HG02798 (cell line): ENCODE results near the gene KCNK5.

Source experiments
- ATAC-seq: cut with Tn5 transposase; IDR thresholded peaks from one replicate; pipeline ENCODE4 v1.9.1; 2021; ENCODE audit warnings: mild to moderate bottlenecking; ENCODE audit not compliant: unreplicated experiment, poor library complexity

KCNK5 gene

GRCh38 chr6:39181826-39182225 lies 47.4 kb downstream of the KCNK5 start:
- no peak for ATAC-seq

GRCh38 chr6:39181333-39181732 lies 47.9 kb downstream of the KCNK5 start:
- ATAC-seq, result no peak

- no peak for ATAC-seq
Measured at GRCh38 chr6:39178804-39179203, 50.5 kb downstream of the KCNK5 start.

GRCh38 chr6:39178235-39178634 lies 51.0 kb downstream of the KCNK5 start:
- no peak for ATAC-seq

- no peak for ATAC-seq
Measured at GRCh38 chr6:39177130-39177529, 52.1 kb downstream of the KCNK5 start.

GRCh38 chr6:39173270-39173669 lies 56.0 kb downstream of the KCNK5 start:
- no peak for ATAC-seq

- ATAC-seq, result no peak
Measured at GRCh38 chr6:39172377-39172757, 56.9 kb downstream of the KCNK5 start.

GRCh38 chr6:39171489-39172376 lies 57.5 kb downstream of the KCNK5 start:
- no peak for ATAC-seq

- ATAC-seq, result no peak
Measured at GRCh38 chr6:39170860-39171259, 58.4 kb downstream of the KCNK5 start.

GRCh38 chr6:39170389-39170788 lies 58.9 kb downstream of the KCNK5 start:
- ATAC-seq, result no peak

GRCh38 chr6:39169448-39170344 lies 59.6 kb downstream of the KCNK5 start:
- no peak for ATAC-seq

- no peak for ATAC-seq
Measured at GRCh38 chr6:39167866-39168625, 61.2 kb downstream of the KCNK5 start.

GRCh38 chr6:39167321-39167720 lies 62.0 kb downstream of the KCNK5 start:
- no peak for ATAC-seq

GRCh38 chr6:39166912-39167290 lies 62.4 kb downstream of the KCNK5 start:
- no peak for ATAC-seq

- ATAC-seq, result peak; percentile 68
Measured at GRCh38 chr6:39166189-39166911, 62.9 kb downstream of the KCNK5 start.

GRCh38 chr6:39157511-39157910 lies 71.8 kb downstream of the KCNK5 start:
- no peak for ATAC-seq

GRCh38 chr6:39156801-39157200 lies 72.5 kb downstream of the KCNK5 start:
- no peak for ATAC-seq

- ATAC-seq, result no peak
Measured at GRCh38 chr6:39154705-39155104, 74.6 kb downstream of the KCNK5 start.

- no peak for ATAC-seq
Measured at GRCh38 chr6:39153766-39154397, 75.4 kb downstream of the KCNK5 start.
